ENCODE measurements around the gene GPC6.

Gene GPC6

GRCh38 chr13:93552596-93552995 is 326.0 kb downstream of the GPC6 start:
- H3K27me3 ChIP-seq (ENCODE audit: control insufficient read depth, insufficient read depth, low read length): no peaks in the 10 kb centered on the region
- no peak overlapping the region for H3K4me3 ChIP-seq (ENCODE audit: low read length)
- no peaks in the 10 kb centered on the region for H3K9me3 ChIP-seq (ENCODE audit: control insufficient read depth, insufficient read depth, low read length)
- no peak overlapping the region for H3K27ac ChIP-seq (ENCODE audit: low read length)
- DNase-seq (ENCODE audit: low read depth, low spot score): no peak
- peaks cover 2% of the 10 kb centered on the region; the same call in 1 of the 2 replicates for H3K4me1 ChIP-seq (ENCODE audit: control insufficient read depth, insufficient read depth, low read length)
- no peaks in the 10 kb centered on the region for H3K36me3 ChIP-seq (ENCODE audit: control insufficient read depth, insufficient read depth, low read length)

DNA sequence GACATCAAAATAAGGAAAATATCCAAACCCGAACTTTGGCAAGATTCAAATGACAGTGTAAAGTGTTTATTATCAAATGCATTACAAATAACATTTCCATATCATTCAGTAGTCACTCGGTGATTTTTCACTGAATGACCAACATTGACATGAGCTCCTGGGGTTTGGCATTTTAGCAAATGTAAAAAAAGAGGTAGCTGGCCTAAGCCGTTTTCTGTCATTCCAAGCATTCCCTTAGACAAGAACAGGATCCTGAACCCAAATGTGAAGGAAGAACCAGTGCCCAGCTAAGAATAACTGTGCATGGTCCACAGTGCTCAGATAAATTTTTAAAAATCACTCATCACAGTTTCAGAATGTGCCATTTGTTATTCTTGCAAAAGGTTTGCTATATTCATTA is 327.9 kb downstream of the GPC6 start:
- no CpG with 5 or more reads among the region's 3 CpGs for WGBS (ENCODE audit: insufficient coverage, insufficient read length)
- H3K4me3 ChIP-seq (ENCODE audit: low read length): no peak overlapping the region
- H3K9me3 ChIP-seq (ENCODE audit: control insufficient read depth, insufficient read depth, low read length): no peaks in the 10 kb centered on the region
- DNase-seq (ENCODE audit: low read depth, low spot score): no peak
- no peaks in the 10 kb centered on the region for H3K27me3 ChIP-seq (ENCODE audit: control insufficient read depth, insufficient read depth, low read length)
- H3K36me3 ChIP-seq (ENCODE audit: control insufficient read depth, insufficient read depth, low read length): no peaks in the 10 kb centered on the region
- peaks cover 2% of the 10 kb centered on the region; the same call in 1 of the 2 replicates for H3K4me1 ChIP-seq (ENCODE audit: control insufficient read depth, insufficient read depth, low read length)
- H3K27ac ChIP-seq (ENCODE audit: low read length): no peak overlapping the region

DNA sequence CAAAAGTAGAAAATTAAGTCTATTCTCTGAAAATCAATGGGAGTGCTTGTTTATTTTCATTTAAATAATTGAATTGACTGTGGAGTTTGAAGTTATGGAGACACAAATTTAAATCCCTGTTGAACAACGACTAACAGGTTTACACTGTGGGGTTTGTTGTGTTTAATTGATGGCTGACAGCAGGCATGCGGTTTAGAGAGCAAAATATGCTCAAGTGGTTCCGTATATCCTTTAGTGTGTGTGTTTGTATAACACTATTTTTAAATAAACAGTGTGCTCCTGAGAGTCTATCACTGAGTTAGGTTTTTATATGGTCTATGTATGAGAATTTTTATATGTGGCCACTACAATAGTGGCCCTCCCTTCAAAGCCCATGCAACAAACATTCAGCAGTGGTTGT is 332.0 kb downstream of the GPC6 start:
- no CpG with 5 or more reads among the region's 3 CpGs for WGBS (ENCODE audit: insufficient coverage, insufficient read length)

GRCh38 chr13:93559718-93560117 is 333.1 kb downstream of the GPC6 start:
- Histone ChIP-seq H3K27ac (ENCODE audit: low read length) (no peak overlapping the region), H3K36me3 (ENCODE audit: control insufficient read depth, insufficient read depth, low read length) (no peaks in the 10 kb centered on the region), H3K4me1 (ENCODE audit: control insufficient read depth, insufficient read depth, low read length) (peaks cover 2% of the 10 kb centered on the region; the same call in 1 of the 2 replicates), H3K27me3 (ENCODE audit: control insufficient read depth, insufficient read depth, low read length) (no peaks in the 10 kb centered on the region), H3K4me3 (ENCODE audit: low read length) (no peak overlapping the region), H3K9me3 (ENCODE audit: control insufficient read depth, insufficient read depth, low read length) (no peaks in the 10 kb centered on the region)
- WGBS (ENCODE audit: insufficient coverage, insufficient read length): no CpG with 5 or more reads among the region's 3 CpGs
- no peak for DNase-seq (ENCODE audit: low read depth, low spot score)

More for the DNA sequence above, 332.0 kb downstream of the GPC6 start:
- Histone ChIP-seq H3K4me1 (ENCODE audit: control insufficient read depth, insufficient read depth, low read length) (peaks cover 2% of the 10 kb centered on the region; the same call in 1 of the 2 replicates), H3K27me3 (ENCODE audit: control insufficient read depth, insufficient read depth, low read length) (no peaks in the 10 kb centered on the region), H3K4me3 (ENCODE audit: low read length) (no peak overlapping the region), H3K27ac (ENCODE audit: low read length) (no peak overlapping the region), H3K36me3 (ENCODE audit: control insufficient read depth, insufficient read depth, low read length) (no peaks in the 10 kb centered on the region), H3K9me3 (ENCODE audit: control insufficient read depth, insufficient read depth, low read length) (no peaks in the 10 kb centered on the region)
- DNase-seq (ENCODE audit: low read depth, low spot score): no peak

- H3K9me3 ChIP-seq (ENCODE audit: control insufficient read depth, insufficient read depth, low read length): no peaks in the 10 kb centered on the region
Observed at GRCh38 chr13:93561576-93562225, 335.1 kb downstream of the GPC6 start.

GRCh38 chr13:93562676-93563075 is 336.1 kb downstream of the GPC6 start:
- H3K4me1 ChIP-seq (ENCODE audit: control insufficient read depth, insufficient read depth, low read length): peaks cover 2% of the 10 kb centered on the region; the same call in 1 of the 2 replicates
- H3K27ac ChIP-seq (ENCODE audit: low read length): no peak overlapping the region
- DNase-seq (ENCODE audit: low read depth, low spot score): no peak
- H3K4me3 ChIP-seq (ENCODE audit: low read length): no peak overlapping the region
- no peaks in the 10 kb centered on the region for H3K27me3 ChIP-seq (ENCODE audit: control insufficient read depth, insufficient read depth, low read length)
- H3K9me3 ChIP-seq (ENCODE audit: control insufficient read depth, insufficient read depth, low read length): no peaks in the 10 kb centered on the region
- WGBS (ENCODE audit: insufficient coverage, insufficient read length): no CpG with 5 or more reads among the region's 1 CpG
- H3K36me3 ChIP-seq (ENCODE audit: control insufficient read depth, insufficient read depth, low read length): no peaks in the 10 kb centered on the region

More at GRCh38 chr13:93561576-93562225, 335.1 kb downstream of the GPC6 start:
- Histone ChIP-seq H3K4me3 (ENCODE audit: low read length) (no peak overlapping the region), H3K4me1 (ENCODE audit: control insufficient read depth, insufficient read depth, low read length) (peaks cover 2% of the 10 kb centered on the region; the same call in 1 of the 2 replicates), H3K27ac (ENCODE audit: low read length) (no peak overlapping the region), H3K27me3 (ENCODE audit: control insufficient read depth, insufficient read depth, low read length) (no peaks in the 10 kb centered on the region), H3K36me3 (ENCODE audit: control insufficient read depth, insufficient read depth, low read length) (no peaks in the 10 kb centered on the region)
- peak; percentile 37 for DNase-seq (ENCODE audit: low read depth, low spot score)
- WGBS (ENCODE audit: insufficient coverage, insufficient read length): no CpG with 5 or more reads among the region's 4 CpGs

- H3K36me3 ChIP-seq (ENCODE audit: control insufficient read depth, insufficient read depth, low read length): no peaks in the 10 kb centered on the region
- no peak for DNase-seq (ENCODE audit: low read depth, low spot score)
- WGBS (ENCODE audit: insufficient coverage, insufficient read length): no CpG with 5 or more reads among the region's 2 CpGs
Observed at GRCh38 chr13:93577105-93577504, 350.5 kb downstream of the GPC6 start.

GRCh38 chr13:93589788-93590187 is 363.2 kb downstream of the GPC6 start:
- Histone ChIP-seq H3K4me3 (ENCODE audit: low read length) (no peak overlapping the region), H3K27me3 (ENCODE audit: control insufficient read depth, insufficient read depth, low read length) (no peaks in the 10 kb centered on the region), H3K4me1 (ENCODE audit: control insufficient read depth, insufficient read depth, low read length) (no peaks in the 10 kb centered on the region), H3K9me3 (ENCODE audit: control insufficient read depth, insufficient read depth, low read length) (no peaks in the 10 kb centered on the region), H3K27ac (ENCODE audit: low read length) (no peak overlapping the region), H3K36me3 (ENCODE audit: control insufficient read depth, insufficient read depth, low read length) (no peaks in the 10 kb centered on the region)
- no peak for DNase-seq (ENCODE audit: low read depth, low spot score)

More at GRCh38 chr13:93577105-93577504, 350.5 kb downstream of the GPC6 start:
- Histone ChIP-seq H3K9me3 (ENCODE audit: control insufficient read depth, insufficient read depth, low read length) (no peaks in the 10 kb centered on the region), H3K27me3 (ENCODE audit: control insufficient read depth, insufficient read depth, low read length) (no peaks in the 10 kb centered on the region), H3K4me1 (ENCODE audit: control insufficient read depth, insufficient read depth, low read length) (no peaks in the 10 kb centered on the region), H3K27ac (ENCODE audit: low read length) (no peak overlapping the region), H3K4me3 (ENCODE audit: low read length) (no peak overlapping the region)

GRCh38 chr13:93603043-93603442 is 376.4 kb downstream of the GPC6 start:
- Histone ChIP-seq H3K36me3 (ENCODE audit: control insufficient read depth, insufficient read depth, low read length) (no peaks in the 10 kb centered on the region), H3K4me3 (ENCODE audit: low read length) (no peak overlapping the region), H3K9me3 (ENCODE audit: control insufficient read depth, insufficient read depth, low read length) (no peaks in the 10 kb centered on the region), H3K4me1 (ENCODE audit: control insufficient read depth, insufficient read depth, low read length) (no peaks in the 10 kb centered on the region), H3K27me3 (ENCODE audit: control insufficient read depth, insufficient read depth, low read length) (no peaks in the 10 kb centered on the region), H3K27ac (ENCODE audit: low read length) (no peak overlapping the region)
- no peak for DNase-seq (ENCODE audit: low read depth, low spot score)
- no CpG with 5 or more reads among the region's 2 CpGs for WGBS (ENCODE audit: insufficient coverage, insufficient read length)

- H3K4me3 ChIP-seq (ENCODE audit: low read length): no peak overlapping the region
- WGBS (ENCODE audit: insufficient coverage, insufficient read length): no CpG with 5 or more reads among the region's 1 CpG
- DNase-seq (ENCODE audit: low read depth, low spot score): no peak
Observed at GRCh38 chr13:93614776-93615175, 388.2 kb downstream of the GPC6 start.

GRCh38 chr13:93620181-93620765 is 393.7 kb downstream of the GPC6 start:
- Histone ChIP-seq H3K27ac (ENCODE audit: low read length) (no peak overlapping the region), H3K27me3 (ENCODE audit: control insufficient read depth, insufficient read depth, low read length) (no peaks in the 10 kb centered on the region), H3K36me3 (ENCODE audit: control insufficient read depth, insufficient read depth, low read length) (no peaks in the 10 kb centered on the region), H3K4me1 (ENCODE audit: control insufficient read depth, insufficient read depth, low read length) (peaks cover under 1% of the 10 kb centered on the region; the same call in 1 of the 2 replicates), H3K4me3 (ENCODE audit: low read length) (no peak overlapping the region), H3K9me3 (ENCODE audit: control insufficient read depth, insufficient read depth, low read length) (no peaks in the 10 kb centered on the region)
- WGBS (ENCODE audit: insufficient coverage, insufficient read length): no CpG with 5 or more reads among the region's 2 CpGs
- DNase-seq (ENCODE audit: low read depth, low spot score): no peak

More at GRCh38 chr13:93614776-93615175, 388.2 kb downstream of the GPC6 start:
- H3K36me3 ChIP-seq (ENCODE audit: control insufficient read depth, insufficient read depth, low read length): no peaks in the 10 kb centered on the region
- no peaks in the 10 kb centered on the region for H3K4me1 ChIP-seq (ENCODE audit: control insufficient read depth, insufficient read depth, low read length)
- no peak overlapping the region for H3K27ac ChIP-seq (ENCODE audit: low read length)
- no peaks in the 10 kb centered on the region for H3K27me3 ChIP-seq (ENCODE audit: control insufficient read depth, insufficient read depth, low read length)
- no peaks in the 10 kb centered on the region for H3K9me3 ChIP-seq (ENCODE audit: control insufficient read depth, insufficient read depth, low read length)

Measured in iPS DF 6.9 (cell line).